ENCODE data around the gene ATP5ME. TPM values are rescaled to one million over a fixed set of nuclear protein-coding genes. Genes with fewer than 3 reads are reported as not detected.

The ATP5ME gene
- total RNA-seq, 1 donor from 2014 or later: 255 TPM

- peaks cover 17% of the 10 kb centered on the region for H3K9me3 ChIP-seq (ENCODE audit: insufficient read depth, low read depth, low read length)
- no peak overlapping the region for H3K4me3 ChIP-seq (ENCODE audit: insufficient read depth, low read depth, low read length)
- H3K4me2 ChIP-seq (ENCODE audit: low read length): no peak overlapping the region
- H3K36me3 ChIP-seq (ENCODE audit: insufficient read depth, low read length): no peaks in the 10 kb centered on the region
- no peaks in the 10 kb centered on the region for H4K20me1 ChIP-seq (ENCODE audit: insufficient read depth, low read length)
- H3K4me3 Mint-ChIP-seq (ENCODE audit: unreplicated experiment): no peak overlapping the region
- H3K4me1 ChIP-seq (ENCODE audit: insufficient read depth, low read length): no peaks in the 10 kb centered on the region
- DNase-seq (ENCODE audit: low read depth) (no peak), FAIRE-seq (no peak)
- H3K27ac ChIP-seq (ENCODE audit: low read depth, low read length): no peak overlapping the region
- H3K4me1 Mint-ChIP-seq (ENCODE audit: low read depth, unreplicated experiment): peaks cover 2% of the 10 kb centered on the region
- peaks cover 21% of the 10 kb centered on the region for H3K27me3 Mint-ChIP-seq (ENCODE audit: low read depth, unreplicated experiment)
- H2AFZ ChIP-seq (ENCODE audit: low read depth, low read length): no peak overlapping the region
- no peak overlapping the region for H3K9ac ChIP-seq (ENCODE audit: low read length)
- H3K79me2 ChIP-seq (ENCODE audit: insufficient read depth, low read length): no peaks in the 10 kb centered on the region
- peaks cover 5% of the 10 kb centered on the region for H3K9me3 Mint-ChIP-seq (ENCODE audit: unreplicated experiment)
- TF ChIP-seq EZH2 (IDR thresholded peaks at IDR 0.05; ENCODE audit: insufficient read depth, low read length) (no peak), CTCF (IDR thresholded peaks at IDR 0.05; ENCODE audit: insufficient read depth, low read depth, low read length) (no peak)
- H3K36me3 Mint-ChIP-seq (ENCODE audit: low read depth, unreplicated experiment): no peaks in the 10 kb centered on the region
- no peak overlapping the region for H3K27ac Mint-ChIP-seq (ENCODE audit: unreplicated experiment)
- H3K27me3 ChIP-seq (ENCODE audit: insufficient read depth, low read length): no peaks in the 10 kb centered on the region
These were observed 17.4 kb downstream of the ATP5ME start for GRCh38 chr4:656436-657337.

- Histone ChIP-seq H3K27ac (ENCODE audit: low read depth, low read length) (no peak overlapping the region), H3K27me3 (ENCODE audit: insufficient read depth, low read length) (peaks cover 3% of the 10 kb centered on the region), H3K4me1 (ENCODE audit: insufficient read depth, low read length) (no peaks in the 10 kb centered on the region), H2AFZ (ENCODE audit: low read depth, low read length) (no peak overlapping the region), H3K4me3 (ENCODE audit: insufficient read depth, low read depth, low read length) (no peak overlapping the region), H3K9me3 (ENCODE audit: insufficient read depth, low read depth, low read length) (peaks cover 17% of the 10 kb centered on the region), H3K79me2 (ENCODE audit: insufficient read depth, low read length) (no peaks in the 10 kb centered on the region), H3K36me3 (ENCODE audit: insufficient read depth, low read length) (no peaks in the 10 kb centered on the region), H3K9ac (ENCODE audit: low read length) (no peak overlapping the region), H4K20me1 (ENCODE audit: insufficient read depth, low read length) (no peaks in the 10 kb centered on the region), H3K4me2 (ENCODE audit: low read length) (no peak overlapping the region)
- Mint-ChIP-seq H3K4me1 (ENCODE audit: low read depth, unreplicated experiment) (peaks cover 2% of the 10 kb centered on the region), H3K36me3 (ENCODE audit: low read depth, unreplicated experiment) (no peaks in the 10 kb centered on the region), H3K4me3 (ENCODE audit: unreplicated experiment) (no peak overlapping the region), H3K27ac (ENCODE audit: unreplicated experiment) (no peak overlapping the region), H3K9me3 (ENCODE audit: unreplicated experiment) (peaks cover 3% of the 10 kb centered on the region), H3K27me3 (ENCODE audit: low read depth, unreplicated experiment) (peaks cover 22% of the 10 kb centered on the region)
- FAIRE-seq: no peak
- TF ChIP-seq EZH2 (IDR thresholded peaks at IDR 0.05; ENCODE audit: insufficient read depth, low read length): no peak
- TF ChIP-seq CTCF (IDR thresholded peaks at IDR 0.05; ENCODE audit: insufficient read depth, low read depth, low read length): no peak
- no peak for DNase-seq (ENCODE audit: low read depth)
These were observed 18.5 kb downstream of the ATP5ME start for GRCh38 chr4:655464-656151.

Data from astrocyte (in vitro differentiated cells and primary cell).